Liver (tissue), 9 donors: Measurements from ENCODE around the gene EAPP. TPM values are rescaled to one million over a fixed set of nuclear protein-coding genes. Genes with fewer than 3 reads are reported as not detected.
A peak's percentile ranks its signal among the peaks of the same experiment; 100 is the strongest.
"Not testable (repeated sequence)": the region's sequence is repeated elsewhere in the genome, so short reads cannot be mapped to it uniquely, and the experiment has no call there.

Source experiments
- DNase-seq: peaks from one replicate; pipeline ENCODE4 v3.0.0-alpha.2; 2017; ENCODE audit warnings: low spot score
- H3K27ac ChIP-seq, 2 donors: one replicate each; pipeline ENCODE4 v1.7.0; 2013; ENCODE audit warnings: inconsistent platforms in 2 of 2, low read length in 2 of 2, control low read depth in 1 of 2, low read depth in 1 of 2, mild to moderate bottlenecking in 1 of 2
- H3K27me3 ChIP-seq, 4 donors: one replicate each; pipeline versions ENCODE4 v1.6.1 to v1.7.0; 2013; ENCODE audit warnings: low read length in 3 of 4, inconsistent platforms in 1 of 4, mild to moderate bottlenecking in 1 of 4, moderate library complexity in 1 of 4; ENCODE audit not compliant: control insufficient read depth in 4 of 4, insufficient read depth in 4 of 4
- H3K36me3 ChIP-seq, 4 donors: one replicate each; pipeline versions ENCODE4 v1.6.1 to v1.7.0; 2013; ENCODE audit warnings: low read length in 3 of 4, mild to moderate bottlenecking in 3 of 4, low read depth in 1 of 4, moderate library complexity in 1 of 4; ENCODE audit not compliant: control insufficient read depth in 4 of 4, insufficient read depth in 3 of 4
- H3K4me1 ChIP-seq, 4 donors: one replicate each; pipeline versions ENCODE4 v1.6.1 to v1.7.0; 2013; ENCODE audit warnings: low read length in 3 of 4, mild to moderate bottlenecking in 3 of 4, moderate library complexity in 1 of 4; ENCODE audit not compliant: control insufficient read depth in 4 of 4, insufficient read depth in 4 of 4
- H3K4me3 ChIP-seq, 3 donors: one replicate each; pipeline versions ENCODE4 v1.6.1 to v1.7.0; 2013; ENCODE audit warnings: low read length in 3 of 3, control low read depth in 1 of 3, low read depth in 1 of 3, mild to moderate bottlenecking in 1 of 3
- H3K9ac ChIP-seq, 2 donors: one replicate each; pipeline ENCODE4 v1.7.0; 2013; ENCODE audit warnings: low read length in 2 of 2, mild to moderate bottlenecking in 2 of 2, moderate library complexity in 2 of 2, control low read depth in 1 of 2, low read depth in 1 of 2
- H3K9me3 ChIP-seq, 4 donors: one replicate each; pipeline versions ENCODE4 v1.6.1 to v1.7.0; 2013; ENCODE audit warnings: low read length in 3 of 4; ENCODE audit not compliant: control insufficient read depth in 4 of 4
- FOXA1 ChIP-seq: IDR thresholded peaks from 2 replicates; pipeline ENCODE4 v1.6.1; 2016; ENCODE audit warnings: antibody characterized with exemption
- NR2F2 ChIP-seq: IDR thresholded peaks from 2 replicates; pipeline ENCODE4 v1.6.1; 2016; ENCODE audit warnings: antibody characterized with exemption
- RXRA ChIP-seq, 2 donors: IDR thresholded peaks; 2 replicates each; pipeline ENCODE4 v1.6.1; 2017 to 2018; ENCODE audit warnings: antibody characterized with exemption in 2 of 2, mild to moderate bottlenecking in 1 of 2
- YY1 ChIP-seq: IDR thresholded peaks from 2 replicates; pipeline ENCODE4 v1.6.1; 2016; ENCODE audit warnings: antibody characterized with exemption, mild to moderate bottlenecking
- WGBS: extraction: QIAGEN DNeasy Blood & Tissue Kit; methylation state at CpG from one replicate; pipeline ENCODE4 v1.1.7; 2013; 5-methylcytosine and 5-hydroxymethylcytosine counted together
- polyA plus RNA-seq, 2 donors: library from polyadenylated mRNA; stranded (reverse) in 1 of 2; unstranded in 1 of 2; fragments of 200-250 nt in 1 of 2; fragments of >200 nt in 1 of 2; fragmentation: Nextera tagmentation in 1 of 2; extraction: Ambion mirVana in 1 of 2; gene quantifications; one replicate each; pipeline versions ENCODE4 v1.2.1 to v1.2.3, GENCODE V29; 2013 to 2015
- total RNA-seq, 2 donors: library from RNA; depleted of rRNA; stranded (reverse); fragments of >200 nt; gene quantifications; one replicate each; pipeline ENCODE4 v1.2.3, GENCODE V29; 2014
- TF ChIP-seq, protein P1 (sequence below): fragments of 150-350 bp; IDR thresholded peaks from 2 replicates; pipeline ENCODE4 v1.5.1; 2017; ENCODE audit warnings: improper control_type of control experiment, low read depth, low read length; ENCODE audit not compliant: missing input control
- TF ChIP-seq, protein P2 (sequence below): IDR thresholded peaks from 2 replicates; pipeline ENCODE4 v1.6.1; 2016; ENCODE audit warnings: antibody characterized with exemption
- donor health status: healthy.
- donor health status: healthy.
- donor health status: healthy.
- donor health status: healthy.
- donor health status: healthy.

EAPP gene
- total and polyA plus RNA-seq, 4 donors: 18.5 to 33.4 (median 25.7) TPM

GRCh38 chr14:34555583-34556497 lies 16.3 kb upstream of the EAPP start:
- not testable (repeated sequence) for H3K27me3 ChIP-seq, H3K9me3 ChIP-seq, H3K4me1 ChIP-seq, H3K27ac ChIP-seq, DNase-seq, H3K36me3 ChIP-seq, H3K9ac ChIP-seq, H3K4me3 ChIP-seq
- no CpG with 5 or more reads among the region's 49 CpGs for WGBS

- Histone ChIP-seq H3K4me3 (no peak overlapping the region), H3K36me3 (no peaks in the 10 kb centered on the region), H3K27me3 (no peaks in the 10 kb centered on the region), H3K9me3 (no peaks in the 10 kb centered on the region), H3K9ac (peak overlapping the region; percentile 28 to 71), H3K27ac (peak overlapping the region; percentile 51 to 61), H3K4me1 (peaks cover 0 to 10% (median 6%) of the 10 kb centered on the region in 4 donors)
- 62% methylated on average over 9 of the region's 9 CpGs for WGBS
- TF ChIP-seq RXRA (IDR thresholded peaks at IDR 0.05) (no peak), FOXA1 (no peak), YY1 (no peak), NR2F2 (no peak)
- TF ChIP-seq, protein P1, sequence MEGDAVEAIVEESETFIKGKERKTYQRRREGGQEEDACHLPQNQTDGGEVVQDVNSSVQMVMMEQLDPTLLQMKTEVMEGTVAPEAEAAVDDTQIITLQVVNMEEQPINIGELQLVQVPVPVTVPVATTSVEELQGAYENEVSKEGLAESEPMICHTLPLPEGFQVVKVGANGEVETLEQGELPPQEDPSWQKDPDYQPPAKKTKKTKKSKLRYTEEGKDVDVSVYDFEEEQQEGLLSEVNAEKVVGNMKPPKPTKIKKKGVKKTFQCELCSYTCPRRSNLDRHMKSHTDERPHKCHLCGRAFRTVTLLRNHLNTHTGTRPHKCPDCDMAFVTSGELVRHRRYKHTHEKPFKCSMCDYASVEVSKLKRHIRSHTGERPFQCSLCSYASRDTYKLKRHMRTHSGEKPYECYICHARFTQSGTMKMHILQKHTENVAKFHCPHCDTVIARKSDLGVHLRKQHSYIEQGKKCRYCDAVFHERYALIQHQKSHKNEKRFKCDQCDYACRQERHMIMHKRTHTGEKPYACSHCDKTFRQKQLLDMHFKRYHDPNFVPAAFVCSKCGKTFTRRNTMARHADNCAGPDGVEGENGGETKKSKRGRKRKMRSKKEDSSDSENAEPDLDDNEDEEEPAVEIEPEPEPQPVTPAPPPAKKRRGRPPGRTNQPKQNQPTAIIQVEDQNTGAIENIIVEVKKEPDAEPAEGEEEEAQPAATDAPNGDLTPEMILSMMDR: no peak
- TF ChIP-seq, protein P2, sequence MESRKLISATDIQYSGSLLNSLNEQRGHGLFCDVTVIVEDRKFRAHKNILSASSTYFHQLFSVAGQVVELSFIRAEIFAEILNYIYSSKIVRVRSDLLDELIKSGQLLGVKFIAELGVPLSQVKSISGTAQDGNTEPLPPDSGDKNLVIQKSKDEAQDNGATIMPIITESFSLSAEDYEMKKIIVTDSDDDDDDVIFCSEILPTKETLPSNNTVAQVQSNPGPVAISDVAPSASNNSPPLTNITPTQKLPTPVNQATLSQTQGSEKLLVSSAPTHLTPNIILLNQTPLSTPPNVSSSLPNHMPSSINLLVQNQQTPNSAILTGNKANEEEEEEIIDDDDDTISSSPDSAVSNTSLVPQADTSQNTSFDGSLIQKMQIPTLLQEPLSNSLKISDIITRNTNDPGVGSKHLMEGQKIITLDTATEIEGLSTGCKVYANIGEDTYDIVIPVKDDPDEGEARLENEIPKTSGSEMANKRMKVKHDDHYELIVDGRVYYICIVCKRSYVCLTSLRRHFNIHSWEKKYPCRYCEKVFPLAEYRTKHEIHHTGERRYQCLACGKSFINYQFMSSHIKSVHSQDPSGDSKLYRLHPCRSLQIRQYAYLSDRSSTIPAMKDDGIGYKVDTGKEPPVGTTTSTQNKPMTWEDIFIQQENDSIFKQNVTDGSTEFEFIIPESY: no peak
- DNase-seq: no peak
Observed at GRCh38 chr14:34554540-34555250, 15.2 kb upstream of the EAPP start.

GRCh38 chr14:34549276-34549966 lies 9.9 kb upstream of the EAPP start:
- not testable (repeated sequence) for H3K4me1 ChIP-seq, H3K4me3 ChIP-seq, H3K9me3 ChIP-seq, H3K27ac ChIP-seq, H3K36me3 ChIP-seq, H3K9ac ChIP-seq, DNase-seq, H3K27me3 ChIP-seq
- 92% methylated on average over 19 of the region's 19 CpGs for WGBS
